K562 (cell line): ENCODE data around the gene ZNF581. TPM values are rescaled to one million over a fixed set of nuclear protein-coding genes. Genes with fewer than 3 reads are reported as not detected.
A peak's percentile ranks its signal among the peaks of the same experiment; 100 is the strongest.

Source experiments
- ATAC-seq: fragments of 200-7000 bp; cut with Tn5 transposase; 3 replicates; pipeline ENCODE4 v1.9.1; 2020; ENCODE audit warnings: moderate library complexity
- BruUV-seq: library from RNA; stranded (reverse); fragments of 400-500 nt; replicated peaks from 2 replicates; lab custom pipeline; 2021; lab: Mats Ljungman, UMichigan
- CTCF ChIA-PET: fragments of 300-600 bp; formaldehyde crosslinking; extraction: SDS; loops from one replicate; lab custom pipeline; 2021; ENCODE audit warnings: low intra/inter-chr PET ratio; lab: Yijun Ruan, JAX
- POLR2A ChIA-PET: fragments of 300-600, 350-650 bp; sonication (Branson Sonifier 250); formaldehyde crosslinking; extraction: SDS; loops from one replicate; lab custom pipeline; 2021; ENCODE audit warnings: antibody characterized with exemption, inconsistent platforms; lab: Yijun Ruan, JAX
- DNase-seq, 4 experiments: peaks; one replicate each; pipeline versions ENCODE4 v3.0.0 to v3.0.0-alpha.2; 2011 to 2018; ENCODE audit warnings: low spot score in 3 of 4, mixed read lengths in 3 of 4; ENCODE audit errors: extremely low read depth in 1 of 4
- FAIRE-seq: peaks from 2 replicates; lab custom pipeline; 2011; peaks lifted over from hg19 to GRCh38; lab: Jason Lieb, UNC
- H2AFZ ChIP-seq: 2 replicates; pipeline ENCODE4 v1.6.0; 2011; ENCODE audit warnings: low read depth, low read length, control low read depth, inconsistent platforms
- H3K27ac ChIP-seq: fragments of 200-600 bp; 3 replicates; pipeline ENCODE4 v1.8.0; 2011; ENCODE audit warnings: low read depth, mild to moderate bottlenecking, control low read depth, inconsistent platforms, low read length, moderate library complexity, mixed read lengths; ENCODE audit errors: extremely low read depth
- H3K27me3 ChIP-seq, 2 experiments: fragments of 300-600 bp in 1 of 2; 2 replicates in 1 of 2; 3 replicates in 1 of 2; pipeline versions ENCODE4 v1.6.0 to v1.8.0; 2011; ENCODE audit warnings: inconsistent platforms in 2 of 2, low read length in 2 of 2, mild to moderate bottlenecking in 1 of 2, mixed read lengths in 1 of 2, moderate library complexity in 1 of 2; ENCODE audit not compliant: control insufficient read depth in 2 of 2, insufficient read depth in 2 of 2
- H3K36me3 ChIP-seq: fragments of 300-600 bp; 3 replicates; pipeline ENCODE4 v1.8.0; 2011; ENCODE audit warnings: mild to moderate bottlenecking, low read length, inconsistent platforms; ENCODE audit not compliant: control insufficient read depth, insufficient read depth
- H3K4me1 ChIP-seq, 2 experiments: fragments of 200-600 bp in 1 of 2; replicated peaks in 1 of 2; 2 replicates in 1 of 2; 3 replicates in 1 of 2; pipeline versions ENCODE4 v1.5.1 to v1.8.0; 2011; ENCODE audit warnings: inconsistent platforms in 2 of 2, low read length in 2 of 2, mild to moderate bottlenecking in 1 of 2, mixed read lengths in 1 of 2, moderate library complexity in 1 of 2; ENCODE audit not compliant: control insufficient read depth in 2 of 2, insufficient read depth in 2 of 2
- H3K4me2 ChIP-seq: 2 replicates; pipeline ENCODE4 v1.6.1; 2011; ENCODE audit warnings: low read length, control low read depth, inconsistent platforms, mixed read lengths; ENCODE audit not compliant: insufficient read depth
- H3K4me3 ChIP-seq: fragments of 200-600 bp; sonication (generic), shearing (Covaris generic); 2 replicates; pipeline ENCODE4 v1.5.1; 2016; ENCODE audit warnings: control low read depth, inconsistent platforms
- H3K79me2 ChIP-seq: fragments of 200-600 bp; 3 replicates; pipeline ENCODE4 v1.8.0; 2011; ENCODE audit warnings: low read length, inconsistent platforms; ENCODE audit not compliant: control insufficient read depth, insufficient read depth
- H3K9ac ChIP-seq, 2 experiments: 2 replicates each; pipeline versions ENCODE4 v1.6.0 to v1.6.1; 2011; ENCODE audit warnings: low read depth in 2 of 2, low read length in 2 of 2, control low read depth in 1 of 2, inconsistent platforms in 1 of 2, mild to moderate bottlenecking in 1 of 2, mixed read lengths in 1 of 2; ENCODE audit not compliant: insufficient read depth in 1 of 2
- H3K9me1 ChIP-seq: one replicate; pipeline ENCODE4 v1.6.0; 2011; ENCODE audit warnings: inconsistent platforms, mild to moderate bottlenecking, low read length, moderate library complexity; ENCODE audit not compliant: control insufficient read depth, insufficient read depth
- H3K9me3 ChIP-seq: replicated peaks from 2 replicates; pipeline ENCODE4 v1.5.1; 2011; ENCODE audit warnings: low read depth, low read length, inconsistent platforms; ENCODE audit not compliant: control insufficient read depth, insufficient read depth
- H4K20me1 ChIP-seq: replicated peaks from 2 replicates; pipeline ENCODE4 v1.6.1; 2011; ENCODE audit warnings: low read length, inconsistent platforms, mixed read lengths; ENCODE audit not compliant: control insufficient read depth, insufficient read depth
- CCAR2 ChIP-seq: fragments of 200-400 bp; formaldehyde crosslinking; IDR thresholded peaks from 2 replicates; pipeline ENCODE4 v1.6.1; 2017; ENCODE audit warnings: mild to moderate bottlenecking, low read depth, low read length
- CCNT2 ChIP-seq: IDR thresholded peaks from 2 replicates; pipeline ENCODE4 v1.6.1; 2011; ENCODE audit warnings: borderline replicate concordance, low read depth, mild to moderate bottlenecking, moderate library complexity, mixed read lengths, low read length; ENCODE audit not compliant: insufficient read length; ENCODE audit errors: extremely low read depth
- HDAC8 ChIP-seq: fragments of 450-650 bp; IDR thresholded peaks from 2 replicates; pipeline ENCODE4 v1.6.1; 2016; ENCODE audit warnings: mild to moderate bottlenecking, missing genetic modification characterization, moderate library complexity, missing compliant biosample characterization
- KLF13 ChIP-seq: fragments of 450-650 bp; IDR thresholded peaks from 2 replicates; pipeline ENCODE4 v1.6.1; 2016; ENCODE audit warnings: missing genetic modification characterization, low read depth, mild to moderate bottlenecking, missing compliant biosample characterization, moderate library complexity, borderline replicate concordance
- LEF1 ChIP-seq: fragments of 450-650 bp; IDR thresholded peaks from 2 replicates; pipeline ENCODE4 v1.6.1; 2016; ENCODE audit warnings: mild to moderate bottlenecking
- NCOA6 ChIP-seq: fragments of 450-650 bp; IDR thresholded peaks from 2 replicates; pipeline ENCODE4 v1.6.1; 2017; ENCODE audit warnings: mild to moderate bottlenecking
- NR4A1 ChIP-seq, 2 experiments: fragments of 250-450 bp in 1 of 2; fragments of 450-650 bp in 1 of 2; sonication (Bioruptor Pico) in 1 of 2; IDR thresholded peaks; 2 replicates each; pipeline versions ENCODE4 v1.4.0 to v1.6.1; 2016 to 2020; ENCODE audit warnings: mild to moderate bottlenecking in 2 of 2, missing compliant biosample characterization in 1 of 2, missing genetic modification characterization in 1 of 2, moderate library complexity in 1 of 2
- ZFPM2 ChIP-seq: fragments of 250-450 bp; sonication (Bioruptor Pico); IDR thresholded peaks from 2 replicates; pipeline ENCODE4 v1.5.1; 2022; ENCODE audit warnings: mild to moderate bottlenecking
- WGBS: fragments of 100-300 bp; shearing (Covaris generic); methylation state at CpG from one replicate; pipeline ENCODE4 v1.1.6; 2016; ENCODE audit warnings: low coverage, mixed read lengths; ENCODE audit not compliant: insufficient coverage; ENCODE audit errors: missing lambda C conversion rate; 5-methylcytosine and 5-hydroxymethylcytosine counted together
- in situ Hi-C: fragments of 300-500 bp; cut with MboI; formaldehyde crosslinking; loops from 4 replicates; pipeline ENCODE4 v1.15.0; 2018; ENCODE audit warnings: inconsistent platforms, mixed read lengths
- intact Hi-C: fragments of 100-400 bp; cut with micrococcal nuclease; formaldehyde crosslinking; loops from 2 replicates; pipeline ENCODE4 v1.14.2; 2022
- polyA plus RNA-seq, 8 experiments: library from polyadenylated mRNA; depleted of rRNA in 4 of 8; stranded (reverse) in 5 of 8; unstranded in 3 of 8; fragments of >200 nt; fragmentation: Nextera tagmentation in 2 of 8; fragmentation: Illumina TruSeq in 1 of 8; extraction: Ambion mirVana in 2 of 8; extraction: Trizol in 1 of 8; gene quantifications; 2 replicates each; pipeline versions ENCODE4 v1.2.1 to v1.2.3, GENCODE V29; 2011 to 2014; ENCODE audit warnings: inconsistent platforms in 1 of 8, missing spikeins in 1 of 8
- total RNA-seq, 7 experiments: library from RNA; depleted of rRNA in 6 of 7; stranded (reverse); fragments of >200 nt in 6 of 7; fragmentation: Illumina TruSeq in 2 of 7; extraction: Trizol in 2 of 7; gene quantifications; 2 replicates each; pipeline versions ENCODE4 v1.2.1 to v1.2.3, GENCODE V29; 2011 to 2021; ENCODE audit warnings: low replicate concordance in 1 of 7
- TF ChIP-seq, protein P1 (sequence below): fragments of 250-450 bp; sonication (Bioruptor Pico); IDR thresholded peaks from 2 replicates; pipeline ENCODE4 v1.5.1; 2021; ENCODE audit warnings: mild to moderate bottlenecking
- TF ChIP-seq, protein P2 (sequence below): sonication (generic); formaldehyde crosslinking; IDR thresholded peaks from 2 replicates; pipeline ENCODE4 v1.4.0; 2020; ENCODE audit warnings: mild to moderate bottlenecking, missing genetic modification reagents
- TF ChIP-seq, protein P3 (sequence below), 2 experiments: fragments of 450-650 bp in 1 of 2; sonication (generic) in 1 of 2; formaldehyde crosslinking in 1 of 2; IDR thresholded peaks in 1 of 2; conservative IDR thresholded peaks in 1 of 2; 2 replicates each; pipeline versions ENCODE4 v1.6.1 to v1.8.1; 2016 to 2023; ENCODE audit warnings: mild to moderate bottlenecking in 2 of 2, moderate library complexity in 2 of 2, inconsistent platforms in 1 of 2, missing genetic modification reagents in 1 of 2
- TF ChIP-seq, protein P4 (sequence below): IDR thresholded peaks from 2 replicates; pipeline ENCODE4 v1.6.1; 2016; ENCODE audit warnings: missing genetic modification characterization, missing compliant biosample characterization
- TF ChIP-seq, protein P5 (sequence below): fragments of 250-450 bp; sonication (Bioruptor Pico); IDR thresholded peaks from 2 replicates; pipeline ENCODE4 v1.4.0; 2020

The ZNF581 gene
- total and polyA plus RNA-seq, 9 of the 15 experiments (the other 6 are each of a cell fraction or from before 2014, with no cell fraction given), result 2.4 to 39.4 (median 15.4) TPM

DNA sequence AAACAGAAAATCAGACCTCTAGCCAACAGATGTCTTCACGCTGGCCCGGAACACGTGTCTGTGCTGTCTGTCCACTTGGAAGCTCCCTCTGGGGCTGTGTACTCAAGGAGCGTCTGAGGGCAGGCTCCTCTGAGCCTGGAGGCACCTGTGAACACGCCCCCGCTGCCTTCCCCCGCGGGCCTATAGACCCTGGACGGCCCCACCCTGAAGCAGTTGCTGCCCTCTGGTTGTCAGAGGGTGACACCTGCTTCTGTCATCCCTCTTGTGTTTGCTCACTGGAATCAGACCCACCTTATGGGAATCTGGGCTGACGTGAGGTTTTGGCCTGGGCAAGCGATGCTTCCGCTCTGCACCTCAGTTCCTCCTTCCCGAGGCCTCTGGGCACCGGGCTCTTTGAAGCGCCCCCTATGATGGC, 50.8 kb downstream of the ZNF581 start:
- ATAC-seq (no peak; the same call in 2 of the 3 replicates), FAIRE-seq (no peak), DNase-seq (peak in 2 of 4 experiments; percentile 35 to 40)
- ChIA-PET POLR2A (interaction anchor here (0.7 to 1.7 kb wide), 2 partner anchors 13 to 18 kb away, joined by 3 to 5 read pairs; no protein-coding TSS in a partner anchor), CTCF (no interaction called here)
- BruUV-seq, result no TSS peak
- in situ Hi-C loops, result no loop called here
- H4K20me1 ChIP-seq, result no peaks in the 10 kb centered on the region; the same call in 1 of the 2 replicates
- intact Hi-C loops, result no loop called here
- H3K9me3 ChIP-seq, result no peaks in the 10 kb centered on the region
- H3K27me3 ChIP-seq, result no peaks in the 10 kb centered on the region
- H3K27ac ChIP-seq, result no peak overlapping the region
- H3K79me2 ChIP-seq, result no peaks in the 10 kb centered on the region
- peaks cover 0 to 25% of the 10 kb centered on the region in 2 experiments; a peak in 2 of 5 replicates for H3K4me1 ChIP-seq
- H3K36me3 ChIP-seq, result peaks cover 88% of the 10 kb centered on the region; the same call in 2 of the 3 replicates
- no peak overlapping the region for H2AFZ ChIP-seq
- no peak overlapping the region for H3K4me3 ChIP-seq
- H3K4me2 ChIP-seq, result no peak overlapping the region
- H3K9ac ChIP-seq, result no peak overlapping the region
- 81% methylated on average over 14 of the region's 15 CpGs for WGBS
- H3K9me1 ChIP-seq, result no peaks in the 10 kb centered on the region
- TF ChIP-seq NCOA6 (no peak), KLF13 (tag) (no peak), HDAC8 (no peak), NR4A1 (CRISPR knock-in tag; IDR thresholded peaks at IDR 0.05) (no peak), NR4A1 (tag; IDR thresholded peaks at IDR 0.05) (no peak), ZFPM2 (CRISPR knock-in tag) (no peak), CCNT2 (no peak), CCAR2 (no peak), LEF1 (no peak)
- TF ChIP-seq, protein P1, sequence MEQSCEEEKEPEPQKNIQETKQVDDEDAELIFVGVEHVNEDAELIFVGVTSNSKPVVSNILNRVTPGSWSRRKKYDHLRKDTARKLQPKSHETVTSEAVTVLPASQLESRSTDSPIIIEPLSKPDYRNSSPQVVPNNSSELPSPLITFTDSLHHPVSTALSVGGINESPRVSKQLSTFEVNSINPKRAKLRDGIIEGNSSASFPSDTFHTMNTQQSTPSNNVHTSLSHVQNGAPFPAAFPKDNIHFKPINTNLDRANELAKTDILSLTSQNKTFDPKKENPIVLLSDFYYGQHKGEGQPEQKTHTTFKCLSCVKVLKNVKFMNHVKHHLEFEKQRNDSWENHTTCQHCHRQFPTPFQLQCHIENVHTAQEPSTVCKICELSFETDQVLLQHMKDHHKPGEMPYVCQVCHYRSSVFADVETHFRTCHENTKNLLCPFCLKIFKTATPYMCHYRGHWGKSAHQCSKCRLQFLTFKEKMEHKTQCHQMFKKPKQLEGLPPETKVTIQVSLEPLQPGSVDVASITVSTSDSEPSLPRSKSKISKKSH, result no peak
- TF ChIP-seq, protein P2, sequence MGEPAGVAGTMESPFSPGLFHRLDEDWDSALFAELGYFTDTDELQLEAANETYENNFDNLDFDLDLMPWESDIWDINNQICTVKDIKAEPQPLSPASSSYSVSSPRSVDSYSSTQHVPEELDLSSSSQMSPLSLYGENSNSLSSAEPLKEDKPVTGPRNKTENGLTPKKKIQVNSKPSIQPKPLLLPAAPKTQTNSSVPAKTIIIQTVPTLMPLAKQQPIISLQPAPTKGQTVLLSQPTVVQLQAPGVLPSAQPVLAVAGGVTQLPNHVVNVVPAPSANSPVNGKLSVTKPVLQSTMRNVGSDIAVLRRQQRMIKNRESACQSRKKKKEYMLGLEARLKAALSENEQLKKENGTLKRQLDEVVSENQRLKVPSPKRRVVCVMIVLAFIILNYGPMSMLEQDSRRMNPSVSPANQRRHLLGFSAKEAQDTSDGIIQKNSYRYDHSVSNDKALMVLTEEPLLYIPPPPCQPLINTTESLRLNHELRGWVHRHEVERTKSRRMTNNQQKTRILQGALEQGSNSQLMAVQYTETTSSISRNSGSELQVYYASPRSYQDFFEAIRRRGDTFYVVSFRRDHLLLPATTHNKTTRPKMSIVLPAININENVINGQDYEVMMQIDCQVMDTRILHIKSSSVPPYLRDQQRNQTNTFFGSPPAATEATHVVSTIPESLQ (CRISPR knock-in tag), result no peak
- TF ChIP-seq, protein P3, sequence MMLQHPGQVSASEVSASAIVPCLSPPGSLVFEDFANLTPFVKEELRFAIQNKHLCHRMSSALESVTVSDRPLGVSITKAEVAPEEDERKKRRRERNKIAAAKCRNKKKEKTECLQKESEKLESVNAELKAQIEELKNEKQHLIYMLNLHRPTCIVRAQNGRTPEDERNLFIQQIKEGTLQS (IDR thresholded peaks at IDR 0.05), result no peak
- TF ChIP-seq, protein P3 (CRISPR knock-in tag; conservative IDR thresholded peaks at IDR 0.05), result no peak
- TF ChIP-seq, protein P4, sequence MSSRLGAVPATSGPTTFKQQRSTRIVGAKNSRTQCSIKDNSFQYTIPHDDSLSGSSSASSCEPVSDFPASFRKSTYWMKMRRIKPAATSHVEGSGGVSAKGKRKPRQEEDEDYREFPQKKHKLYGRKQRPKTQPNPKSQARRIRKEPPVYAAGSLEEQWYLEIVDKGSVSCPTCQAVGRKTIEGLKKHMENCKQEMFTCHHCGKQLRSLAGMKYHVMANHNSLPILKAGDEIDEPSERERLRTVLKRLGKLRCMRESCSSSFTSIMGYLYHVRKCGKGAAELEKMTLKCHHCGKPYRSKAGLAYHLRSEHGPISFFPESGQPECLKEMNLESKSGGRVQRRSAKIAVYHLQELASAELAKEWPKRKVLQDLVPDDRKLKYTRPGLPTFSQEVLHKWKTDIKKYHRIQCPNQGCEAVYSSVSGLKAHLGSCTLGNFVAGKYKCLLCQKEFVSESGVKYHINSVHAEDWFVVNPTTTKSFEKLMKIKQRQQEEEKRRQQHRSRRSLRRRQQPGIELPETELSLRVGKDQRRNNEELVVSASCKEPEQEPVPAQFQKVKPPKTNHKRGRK (tag), result no peak
- TF ChIP-seq, protein P5, sequence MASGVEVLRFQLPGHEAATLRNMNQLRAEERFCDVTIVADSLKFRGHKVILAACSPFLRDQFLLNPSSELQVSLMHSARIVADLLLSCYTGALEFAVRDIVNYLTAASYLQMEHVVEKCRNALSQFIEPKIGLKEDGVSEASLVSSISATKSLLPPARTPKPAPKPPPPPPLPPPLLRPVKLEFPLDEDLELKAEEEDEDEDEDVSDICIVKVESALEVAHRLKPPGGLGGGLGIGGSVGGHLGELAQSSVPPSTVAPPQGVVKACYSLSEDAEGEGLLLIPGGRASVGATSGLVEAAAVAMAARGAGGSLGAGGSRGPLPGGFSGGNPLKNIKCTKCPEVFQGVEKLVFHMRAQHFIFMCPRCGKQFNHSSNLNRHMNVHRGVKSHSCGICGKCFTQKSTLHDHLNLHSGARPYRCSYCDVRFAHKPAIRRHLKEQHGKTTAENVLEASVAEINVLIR (CRISPR knock-in tag), result no peak
